WTC11 (cell line): Measurements from ENCODE around the gene UBE2D2. TPM values are rescaled to one million over a fixed set of nuclear protein-coding genes. Genes with fewer than 3 reads are reported as not detected.

Experiments
- ATAC-seq: fragments of 200-7000 bp; cut with Tn5 transposase; 2 replicates; pipeline ENCODE4 v1.10.0; 2021; ENCODE audit warnings: mild to moderate bottlenecking, moderate library complexity
- CTCF ChIA-PET: fragments of 300-600 bp; sonication (Branson Sonifier 250); formaldehyde crosslinking; loops from one replicate; lab custom pipeline; 2021; ENCODE audit warnings: antibody characterized with exemption; lab: Charles Lee
- POLR2A ChIA-PET: fragments of 350-600 bp; sonication (Branson Sonifier 250); formaldehyde crosslinking; loops from one replicate; lab custom pipeline; 2021; ENCODE audit warnings: antibody characterized with exemption; lab: Charles Lee
- DNase-seq: peaks from one replicate; pipeline ENCODE4 v3.0.0; 2021; ENCODE audit warnings: low spot score
- H3K27ac Mint-ChIP-seq: 2 replicates; pipeline ENCODE4 v1.8.0; 2021; ENCODE audit warnings: mixed read lengths
- H3K27me3 Mint-ChIP-seq: 2 replicates; pipeline ENCODE4 v1.8.0; 2021; ENCODE audit warnings: low read depth, mild to moderate bottlenecking, moderate library complexity, mixed read lengths
- H3K36me3 Mint-ChIP-seq: 2 replicates; pipeline ENCODE4 v1.8.0; 2021; ENCODE audit warnings: mixed read lengths
- H3K4me1 Mint-ChIP-seq: 2 replicates; pipeline ENCODE4 v1.8.0; 2022; ENCODE audit warnings: mixed read lengths
- H3K4me3 Mint-ChIP-seq: 2 replicates; pipeline ENCODE4 v1.8.0; 2021; ENCODE audit warnings: mild to moderate bottlenecking, moderate library complexity, mixed read lengths
- H3K9me3 Mint-ChIP-seq: 2 replicates; pipeline ENCODE4 v1.8.0; 2021; ENCODE audit warnings: mixed read lengths
- FOXP1 ChIP-seq: sonication (generic); formaldehyde crosslinking; IDR thresholded peaks from 2 replicates; pipeline ENCODE4 v1.8.0; 2022; ENCODE audit warnings: missing genetic modification reagents, mild to moderate bottlenecking, moderate library complexity, borderline replicate concordance
- GTF2I ChIP-seq: fragments of 250-450 bp; sonication (Bioruptor Pico); conservative IDR thresholded peaks from 2 replicates; pipeline ENCODE4 v1.4.0; 2021; ENCODE audit warnings: mild to moderate bottlenecking
- NFYB ChIP-seq: sonication (generic); formaldehyde crosslinking; conservative IDR thresholded peaks from 2 replicates; pipeline ENCODE4 v1.8.0; 2022; ENCODE audit warnings: low read depth, missing genetic modification reagents
- SMAD3 ChIP-seq: sonication (generic); formaldehyde crosslinking; IDR thresholded peaks from 2 replicates; pipeline ENCODE4 v1.8.0; 2022; ENCODE audit warnings: missing genetic modification reagents, mild to moderate bottlenecking, borderline replicate concordance
- SP1 ChIP-seq: sonication (generic); formaldehyde crosslinking; conservative IDR thresholded peaks from 2 replicates; pipeline ENCODE4 v1.8.1; 2022; ENCODE audit warnings: missing genetic modification reagents
- TCF7 ChIP-seq: sonication (generic); formaldehyde crosslinking; IDR thresholded peaks from 2 replicates; pipeline ENCODE4 v1.8.0; 2022; ENCODE audit warnings: mild to moderate bottlenecking, low read depth, missing genetic modification reagents, moderate library complexity
- ZNF138 ChIP-seq: sonication (generic); formaldehyde crosslinking; conservative IDR thresholded peaks from 2 replicates; pipeline ENCODE4 v1.8.1; 2022; ENCODE audit warnings: mild to moderate bottlenecking, moderate library complexity, missing genetic modification reagents
- ZNF232 ChIP-seq: sonication (generic); formaldehyde crosslinking; IDR thresholded peaks from 2 replicates; pipeline ENCODE4 v1.8.0; 2022; ENCODE audit warnings: mild to moderate bottlenecking, missing genetic modification reagents
- ZNF416 ChIP-seq: fragments of 250-450 bp; sonication (Bioruptor Pico); IDR thresholded peaks from 2 replicates; pipeline ENCODE4 v1.9.0; 2021; ENCODE audit warnings: mild to moderate bottlenecking, inconsistent platforms
- ZNF423 ChIP-seq: fragments of 250-450 bp; sonication (Bioruptor Pico); IDR thresholded peaks from 2 replicates; pipeline ENCODE4 v2.1.2; 2022; ENCODE audit warnings: mild to moderate bottlenecking, moderate library complexity
- total RNA-seq: library from RNA; stranded (reverse); gene quantifications from 3 replicates; pipeline ENCODE4 v1.2.3, GENCODE V29; 2021
- TF ChIP-seq, protein P1 (sequence below): sonication (generic); formaldehyde crosslinking; IDR thresholded peaks from 2 replicates; pipeline ENCODE4 v1.8.1; 2023; ENCODE audit warnings: mild to moderate bottlenecking, missing genetic modification reagents
- TF ChIP-seq, protein P2 (sequence below): sonication (generic); formaldehyde crosslinking; IDR thresholded peaks from 2 replicates; pipeline ENCODE4 v1.8.1; 2022; ENCODE audit warnings: low read depth, missing genetic modification reagents, borderline replicate concordance
- TF ChIP-seq, protein P3 (sequence below): sonication (generic); formaldehyde crosslinking; IDR thresholded peaks from 2 replicates; pipeline ENCODE4 v1.8.0; 2022; ENCODE audit warnings: mild to moderate bottlenecking, missing genetic modification reagents
- TF ChIP-seq, protein P4 (sequence below): fragments of 250-450 bp; sonication (Bioruptor Pico); IDR thresholded peaks from 2 replicates; pipeline ENCODE4 v1.9.0; 2021; ENCODE audit warnings: mild to moderate bottlenecking, borderline replicate concordance
- TF ChIP-seq, protein P5 (sequence below): sonication (generic); formaldehyde crosslinking; IDR thresholded peaks from 2 replicates; pipeline ENCODE4 v1.8.0; 2022; ENCODE audit warnings: mild to moderate bottlenecking, missing genetic modification reagents
- TF ChIP-seq, protein P6 (sequence below): sonication (generic); formaldehyde crosslinking; conservative IDR thresholded peaks from 2 replicates; pipeline ENCODE4 v1.8.1; 2022; ENCODE audit warnings: mild to moderate bottlenecking, missing genetic modification reagents

UBE2D2 gene
- total RNA-seq, 1 experiment from 2014 or later: 183 TPM

DNA sequence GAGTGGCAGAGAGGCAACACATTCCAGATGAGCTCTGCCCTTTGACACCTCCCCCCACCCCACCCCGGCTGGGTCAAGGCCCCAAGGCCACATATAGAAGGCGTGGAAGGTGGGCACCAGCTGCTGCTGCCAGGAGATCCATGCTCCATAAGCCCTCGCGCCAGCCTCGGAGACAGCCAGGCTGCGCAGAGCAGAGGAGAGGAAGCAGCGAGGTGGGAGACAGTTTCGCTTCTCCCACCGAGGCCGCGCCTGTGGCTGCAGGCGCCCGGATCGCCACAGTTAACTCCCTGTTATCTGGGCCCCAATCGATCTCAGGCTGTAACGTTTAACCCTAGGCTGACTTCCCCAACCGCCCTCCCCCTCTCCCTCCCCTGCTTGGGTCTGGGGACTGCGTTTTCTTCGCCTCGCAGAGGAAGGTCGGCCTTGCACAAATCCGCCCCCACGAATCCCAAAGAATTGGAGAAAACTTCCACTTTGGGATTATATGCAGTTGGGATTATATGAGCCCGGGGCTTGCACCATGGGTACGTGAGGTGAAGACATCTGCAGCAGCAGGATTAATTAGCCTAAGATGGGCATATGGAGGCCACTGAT is 85.9 kb downstream of the UBE2D2 start (continued):
- TF ChIP-seq, protein P1, sequence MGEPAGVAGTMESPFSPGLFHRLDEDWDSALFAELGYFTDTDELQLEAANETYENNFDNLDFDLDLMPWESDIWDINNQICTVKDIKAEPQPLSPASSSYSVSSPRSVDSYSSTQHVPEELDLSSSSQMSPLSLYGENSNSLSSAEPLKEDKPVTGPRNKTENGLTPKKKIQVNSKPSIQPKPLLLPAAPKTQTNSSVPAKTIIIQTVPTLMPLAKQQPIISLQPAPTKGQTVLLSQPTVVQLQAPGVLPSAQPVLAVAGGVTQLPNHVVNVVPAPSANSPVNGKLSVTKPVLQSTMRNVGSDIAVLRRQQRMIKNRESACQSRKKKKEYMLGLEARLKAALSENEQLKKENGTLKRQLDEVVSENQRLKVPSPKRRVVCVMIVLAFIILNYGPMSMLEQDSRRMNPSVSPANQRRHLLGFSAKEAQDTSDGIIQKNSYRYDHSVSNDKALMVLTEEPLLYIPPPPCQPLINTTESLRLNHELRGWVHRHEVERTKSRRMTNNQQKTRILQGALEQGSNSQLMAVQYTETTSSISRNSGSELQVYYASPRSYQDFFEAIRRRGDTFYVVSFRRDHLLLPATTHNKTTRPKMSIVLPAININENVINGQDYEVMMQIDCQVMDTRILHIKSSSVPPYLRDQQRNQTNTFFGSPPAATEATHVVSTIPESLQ (CRISPR knock-in tag): no peak
- no peak for TF ChIP-seq ZNF138 (CRISPR knock-in tag)
- TF ChIP-seq, protein P2, sequence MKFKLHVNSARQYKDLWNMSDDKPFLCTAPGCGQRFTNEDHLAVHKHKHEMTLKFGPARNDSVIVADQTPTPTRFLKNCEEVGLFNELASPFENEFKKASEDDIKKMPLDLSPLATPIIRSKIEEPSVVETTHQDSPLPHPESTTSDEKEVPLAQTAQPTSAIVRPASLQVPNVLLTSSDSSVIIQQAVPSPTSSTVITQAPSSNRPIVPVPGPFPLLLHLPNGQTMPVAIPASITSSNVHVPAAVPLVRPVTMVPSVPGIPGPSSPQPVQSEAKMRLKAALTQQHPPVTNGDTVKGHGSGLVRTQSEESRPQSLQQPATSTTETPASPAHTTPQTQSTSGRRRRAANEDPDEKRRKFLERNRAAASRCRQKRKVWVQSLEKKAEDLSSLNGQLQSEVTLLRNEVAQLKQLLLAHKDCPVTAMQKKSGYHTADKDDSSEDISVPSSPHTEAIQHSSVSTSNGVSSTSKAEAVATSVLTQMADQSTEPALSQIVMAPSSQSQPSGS (CRISPR knock-in tag): no peak
- TF ChIP-seq ZNF232 (CRISPR knock-in tag): no peak
- 0 out of 2 replicates have a peak, but pooled peaks have one; percentile 29 for TF ChIP-seq SP1 (CRISPR knock-in tag)

DNA sequence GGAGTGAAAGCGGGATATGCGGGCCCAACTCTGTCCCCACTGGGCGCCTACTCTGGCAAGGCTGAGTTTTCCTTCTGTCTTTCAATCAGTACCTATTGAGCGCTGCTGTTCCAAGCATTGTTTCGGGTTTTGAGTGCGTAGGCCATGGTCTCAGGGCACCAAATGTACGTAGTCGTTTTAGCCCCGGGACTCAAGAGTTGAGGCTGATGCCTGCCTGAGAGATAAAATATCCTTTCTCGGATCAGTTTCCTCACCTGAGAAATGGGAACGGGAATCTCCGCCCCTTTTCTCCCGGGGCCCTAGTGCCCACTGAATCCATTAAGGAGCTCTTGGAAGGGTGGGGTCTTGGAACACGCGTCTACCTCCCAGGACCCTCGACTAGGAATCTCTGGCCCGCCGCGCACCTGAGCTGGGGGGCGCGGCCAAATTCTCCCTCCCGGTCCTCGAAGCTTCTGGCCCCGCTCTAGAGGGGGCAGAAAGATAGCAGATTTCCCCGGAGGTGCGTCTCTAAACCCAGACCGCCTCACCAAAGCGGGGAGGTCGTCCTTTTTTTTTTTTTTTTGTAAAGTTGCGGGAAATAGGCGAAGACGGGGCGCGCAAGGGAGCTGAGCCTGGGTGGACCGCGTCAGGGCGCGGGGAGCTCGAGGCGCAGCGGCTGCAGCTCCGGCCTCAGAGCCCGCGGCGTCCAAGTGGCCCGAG is 86.5 kb downstream of the UBE2D2 start:
- H3K4me3 Mint-ChIP-seq: peak overlapping the region; percentile 84
- no peaks in the 10 kb centered on the region for H3K9me3 Mint-ChIP-seq
- ATAC-seq: no peak
- CTCF ChIA-PET: interaction anchor here (0.7 to 9.5 kb wide), 28 partner anchors 10 to 1294 kb away, joined by 3 to 235 read pairs (median 5); partner anchors contain the start of genes SPATA24 and UBE2D2
- H3K36me3 Mint-ChIP-seq: no peaks in the 10 kb centered on the region
- H3K27ac Mint-ChIP-seq: peak overlapping the region; percentile 70
- POLR2A ChIA-PET: interaction anchor here (0.7 to 1.9 kb wide), 19 partner anchors 7 to 134 kb away, joined by 3 to 54 read pairs (median 4); no protein-coding TSS in a partner anchor
- peaks cover 55% of the 10 kb centered on the region for H3K4me1 Mint-ChIP-seq
- H3K27me3 Mint-ChIP-seq: peaks cover 32% of the 10 kb centered on the region
- DNase-seq: peak; percentile 43
- no peak for TF ChIP-seq ZNF423
- peak; percentile 88 for TF ChIP-seq GTF2I (CRISPR knock-in tag)
- TF ChIP-seq TCF7 (CRISPR knock-in tag): no peak
- TF ChIP-seq, protein P3, sequence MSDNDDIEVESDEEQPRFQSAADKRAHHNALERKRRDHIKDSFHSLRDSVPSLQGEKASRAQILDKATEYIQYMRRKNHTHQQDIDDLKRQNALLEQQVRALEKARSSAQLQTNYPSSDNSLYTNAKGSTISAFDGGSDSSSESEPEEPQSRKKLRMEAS (CRISPR knock-in tag): 0 out of 2 replicates have a peak, but pooled peaks have one; percentile 21
- TF ChIP-seq, all 79 proteins: peak for 2

DNA sequence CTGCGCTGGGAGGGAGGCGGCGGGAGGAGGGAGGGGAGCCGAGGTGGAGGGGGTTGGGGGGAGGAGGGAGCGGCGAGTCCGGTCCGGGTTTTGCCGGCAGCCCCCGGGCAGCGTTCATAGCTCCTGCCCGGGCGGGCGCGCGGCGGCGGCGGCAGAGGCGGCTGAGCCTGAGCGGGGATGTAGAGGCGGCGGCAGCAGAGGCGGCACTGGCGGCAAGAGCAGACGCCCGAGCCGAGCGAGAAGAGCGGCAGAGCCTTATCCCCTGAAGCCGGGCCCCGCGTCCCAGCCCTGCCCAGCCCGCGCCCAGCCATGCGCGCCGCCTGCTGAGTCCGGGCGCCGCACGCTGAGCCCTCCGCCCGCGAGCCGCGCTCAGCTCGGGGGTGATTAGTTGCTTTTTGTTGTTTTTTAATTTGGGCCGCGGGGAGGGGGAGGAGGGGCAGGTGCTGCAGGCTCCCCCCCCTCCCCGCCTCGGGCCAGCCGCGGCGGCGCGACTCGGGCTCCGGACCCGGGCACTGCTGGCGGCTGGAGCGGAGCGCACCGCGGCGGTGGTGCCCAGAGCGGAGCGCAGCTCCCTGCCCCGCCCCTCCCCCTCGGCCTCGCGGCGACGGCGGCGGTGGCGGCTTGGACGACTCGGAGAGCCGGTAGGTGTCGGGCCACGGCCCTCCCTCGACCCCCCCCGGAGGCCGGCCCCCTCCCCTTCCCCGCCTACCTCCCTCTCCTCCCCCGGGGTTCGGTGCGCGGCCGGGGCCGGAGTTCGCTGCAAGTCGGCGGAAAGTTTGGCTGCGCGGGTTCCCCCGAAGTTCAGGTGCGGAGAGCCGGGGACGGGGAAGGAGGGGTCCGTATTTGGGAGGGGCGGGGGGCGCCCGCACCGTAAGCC is 87.3 kb downstream of the UBE2D2 start, which contains the start of gene CXXC5:
TSS of gene CXXC5 (plus strand) at position 145 of the 877 bp plus-strand sequence. CDS start 32,175 bp downstream, outside the sequence.
- CTCF ChIA-PET: interaction anchor here (0.5 to 9.5 kb wide), 28 partner anchors 10 to 1295 kb away, joined by 3 to 235 read pairs (median 5); partner anchors contain the start of genes SPATA24 and UBE2D2
- Mint-ChIP-seq H3K27me3 (peaks cover 32% of the 10 kb centered on the region), H3K4me3 (peak within 1 kb of the TSS; percentile 98), H3K36me3 (no peaks in the 10 kb centered on the region), H3K9me3 (no peaks in the 10 kb centered on the region), H3K27ac (peak within 1 kb of the TSS; percentile 70), H3K4me1 (peaks cover 55% of the 10 kb centered on the region)
- ATAC-seq (peak; percentile 23), DNase-seq (peak; percentile 85)
- POLR2A ChIA-PET: interaction anchor here (0.7 to 1.9 kb wide), 18 partner anchors 8 to 135 kb away, joined by 3 to 54 read pairs (median 4); no protein-coding TSS in a partner anchor
- TF ChIP-seq ZNF416 (CRISPR knock-in tag) (no peak), SMAD3 (CRISPR knock-in tag) (no peak), FOXP1 (0 out of 2 replicates have a peak, but pooled peaks have one; percentile 26), NFYB (CRISPR knock-in tag) (0 out of 2 replicates have a peak, but pooled peaks have one; percentile 16)
- TF ChIP-seq, protein P4, sequence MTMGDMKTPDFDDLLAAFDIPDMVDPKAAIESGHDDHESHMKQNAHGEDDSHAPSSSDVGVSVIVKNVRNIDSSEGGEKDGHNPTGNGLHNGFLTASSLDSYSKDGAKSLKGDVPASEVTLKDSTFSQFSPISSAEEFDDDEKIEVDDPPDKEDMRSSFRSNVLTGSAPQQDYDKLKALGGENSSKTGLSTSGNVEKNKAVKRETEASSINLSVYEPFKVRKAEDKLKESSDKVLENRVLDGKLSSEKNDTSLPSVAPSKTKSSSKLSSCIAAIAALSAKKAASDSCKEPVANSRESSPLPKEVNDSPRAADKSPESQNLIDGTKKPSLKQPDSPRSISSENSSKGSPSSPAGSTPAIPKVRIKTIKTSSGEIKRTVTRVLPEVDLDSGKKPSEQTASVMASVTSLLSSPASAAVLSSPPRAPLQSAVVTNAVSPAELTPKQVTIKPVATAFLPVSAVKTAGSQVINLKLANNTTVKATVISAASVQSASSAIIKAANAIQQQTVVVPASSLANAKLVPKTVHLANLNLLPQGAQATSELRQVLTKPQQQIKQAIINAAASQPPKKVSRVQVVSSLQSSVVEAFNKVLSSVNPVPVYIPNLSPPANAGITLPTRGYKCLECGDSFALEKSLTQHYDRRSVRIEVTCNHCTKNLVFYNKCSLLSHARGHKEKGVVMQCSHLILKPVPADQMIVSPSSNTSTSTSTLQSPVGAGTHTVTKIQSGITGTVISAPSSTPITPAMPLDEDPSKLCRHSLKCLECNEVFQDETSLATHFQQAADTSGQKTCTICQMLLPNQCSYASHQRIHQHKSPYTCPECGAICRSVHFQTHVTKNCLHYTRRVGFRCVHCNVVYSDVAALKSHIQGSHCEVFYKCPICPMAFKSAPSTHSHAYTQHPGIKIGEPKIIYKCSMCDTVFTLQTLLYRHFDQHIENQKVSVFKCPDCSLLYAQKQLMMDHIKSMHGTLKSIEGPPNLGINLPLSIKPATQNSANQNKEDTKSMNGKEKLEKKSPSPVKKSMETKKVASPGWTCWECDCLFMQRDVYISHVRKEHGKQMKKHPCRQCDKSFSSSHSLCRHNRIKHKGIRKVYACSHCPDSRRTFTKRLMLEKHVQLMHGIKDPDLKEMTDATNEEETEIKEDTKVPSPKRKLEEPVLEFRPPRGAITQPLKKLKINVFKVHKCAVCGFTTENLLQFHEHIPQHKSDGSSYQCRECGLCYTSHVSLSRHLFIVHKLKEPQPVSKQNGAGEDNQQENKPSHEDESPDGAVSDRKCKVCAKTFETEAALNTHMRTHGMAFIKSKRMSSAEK (CRISPR knock-in tag): no peak
- TF ChIP-seq, protein P5, sequence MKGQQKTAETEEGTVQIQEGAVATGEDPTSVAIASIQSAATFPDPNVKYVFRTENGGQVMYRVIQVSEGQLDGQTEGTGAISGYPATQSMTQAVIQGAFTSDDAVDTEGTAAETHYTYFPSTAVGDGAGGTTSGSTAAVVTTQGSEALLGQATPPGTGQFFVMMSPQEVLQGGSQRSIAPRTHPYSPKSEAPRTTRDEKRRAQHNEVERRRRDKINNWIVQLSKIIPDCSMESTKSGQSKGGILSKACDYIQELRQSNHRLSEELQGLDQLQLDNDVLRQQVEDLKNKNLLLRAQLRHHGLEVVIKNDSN (CRISPR knock-in tag): no peak
- TF ChIP-seq, protein P6, sequence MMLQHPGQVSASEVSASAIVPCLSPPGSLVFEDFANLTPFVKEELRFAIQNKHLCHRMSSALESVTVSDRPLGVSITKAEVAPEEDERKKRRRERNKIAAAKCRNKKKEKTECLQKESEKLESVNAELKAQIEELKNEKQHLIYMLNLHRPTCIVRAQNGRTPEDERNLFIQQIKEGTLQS (CRISPR knock-in tag): no peak
